Parathyroid adenoma (tissue), 2 donors: ENCODE data around the gene BMF.
"Not testable (repeated sequence)": the region's sequence is repeated elsewhere in the genome, so short reads cannot be mapped to it uniquely, and the experiment has no call there.

Source experiments
- H2AFZ ChIP-seq: fragments of 300-600 bp; sonication (generic); one replicate; pipeline ENCODE4 v1.7.0; 2017; ENCODE audit warnings: antibody characterized with exemption, mild to moderate bottlenecking
- H3K27ac ChIP-seq: fragments of 300-600 bp; sonication (generic); one replicate; pipeline ENCODE4 v1.7.0; 2017
- H3K27me3 ChIP-seq: fragments of 300-600 bp; sonication (generic); one replicate; pipeline ENCODE4 v1.7.0; 2017; ENCODE audit warnings: low read length; ENCODE audit not compliant: control insufficient read depth, insufficient read depth
- H3K36me3 ChIP-seq: fragments of 300-600 bp; sonication (generic); one replicate; pipeline ENCODE4 v1.7.0; 2017; ENCODE audit warnings: low read length; ENCODE audit not compliant: control insufficient read depth, insufficient read depth
- H3K4me1 ChIP-seq: fragments of 300-600 bp; sonication (generic); one replicate; pipeline ENCODE4 v1.7.0; 2017; ENCODE audit warnings: control low read depth
- H3K4me2 ChIP-seq: fragments of 300-600 bp; sonication (generic); one replicate; pipeline ENCODE4 v1.7.0; 2017; ENCODE audit warnings: low read length
- H3K4me3 ChIP-seq: fragments of 300-600 bp; sonication (generic); one replicate; pipeline ENCODE4 v1.7.0; 2017; ENCODE audit warnings: low read depth, low read length
- H3K79me2 ChIP-seq: fragments of 300-600 bp; sonication (generic); one replicate; pipeline ENCODE4 v1.7.0; 2017; ENCODE audit warnings: control low read depth
- H3K9ac ChIP-seq: fragments of 300-600 bp; sonication (generic); one replicate; pipeline ENCODE4 v1.7.0; 2017; ENCODE audit warnings: mild to moderate bottlenecking
- H3K9me3 ChIP-seq: fragments of 300-600 bp; sonication (generic); one replicate; pipeline ENCODE4 v1.7.0; 2017; ENCODE audit warnings: low read length; ENCODE audit not compliant: control insufficient read depth
- TF ChIP-seq, protein P1 (sequence below): fragments of 300-600 bp; sonication (generic); IDR thresholded peaks from one replicate; pipeline ENCODE4 v1.7.0; 2017; ENCODE audit warnings: antibody characterized with exemption, mild to moderate bottlenecking
- donor health status: primary hyperparathyroidism.

The BMF gene

DNA sequence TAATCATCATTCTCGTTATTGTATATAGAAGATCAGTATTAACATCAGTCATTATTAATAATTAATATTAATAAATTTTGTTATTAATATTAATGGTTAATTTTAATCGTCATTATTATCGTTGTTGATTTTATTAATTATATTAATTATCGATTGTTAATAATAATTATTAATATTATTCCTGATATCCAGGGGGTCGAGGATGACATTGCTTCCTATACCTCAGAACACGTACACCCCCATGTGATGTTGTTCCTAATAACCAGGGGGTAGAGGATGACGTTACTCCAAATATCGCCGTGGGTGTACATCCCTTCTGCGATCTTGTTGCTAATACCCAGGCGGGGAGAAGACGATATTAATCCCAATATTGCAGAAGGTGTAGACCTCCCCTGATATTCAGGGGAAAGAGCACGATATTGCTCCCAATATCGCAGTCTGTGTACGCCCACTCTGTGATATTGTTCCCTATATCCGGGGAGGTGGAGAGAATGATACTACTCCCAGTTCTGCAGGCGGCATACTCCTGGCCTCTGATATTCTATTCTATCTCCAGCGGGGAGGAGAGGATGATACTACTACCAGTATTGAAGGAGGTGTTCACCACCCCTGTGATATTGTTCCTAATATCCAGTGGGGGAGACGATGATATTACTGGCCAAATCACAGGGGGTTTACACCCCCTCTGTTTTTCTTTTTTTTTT lies 22.3 kb upstream of the BMF start:
- Histone ChIP-seq H3K36me3 (no peaks in the 10 kb centered on the region), H2AFZ (no peak overlapping the region), H3K79me2 (no peaks in the 10 kb centered on the region), H3K4me1 (no peaks in the 10 kb centered on the region), H3K27ac (no peak overlapping the region), H3K4me2 (no peak overlapping the region), H3K9ac (no peak overlapping the region), H3K4me3 (no peak overlapping the region), H3K9me3 (no peaks in the 10 kb centered on the region), H3K27me3 (no peaks in the 10 kb centered on the region)
- TF ChIP-seq, protein P1, sequence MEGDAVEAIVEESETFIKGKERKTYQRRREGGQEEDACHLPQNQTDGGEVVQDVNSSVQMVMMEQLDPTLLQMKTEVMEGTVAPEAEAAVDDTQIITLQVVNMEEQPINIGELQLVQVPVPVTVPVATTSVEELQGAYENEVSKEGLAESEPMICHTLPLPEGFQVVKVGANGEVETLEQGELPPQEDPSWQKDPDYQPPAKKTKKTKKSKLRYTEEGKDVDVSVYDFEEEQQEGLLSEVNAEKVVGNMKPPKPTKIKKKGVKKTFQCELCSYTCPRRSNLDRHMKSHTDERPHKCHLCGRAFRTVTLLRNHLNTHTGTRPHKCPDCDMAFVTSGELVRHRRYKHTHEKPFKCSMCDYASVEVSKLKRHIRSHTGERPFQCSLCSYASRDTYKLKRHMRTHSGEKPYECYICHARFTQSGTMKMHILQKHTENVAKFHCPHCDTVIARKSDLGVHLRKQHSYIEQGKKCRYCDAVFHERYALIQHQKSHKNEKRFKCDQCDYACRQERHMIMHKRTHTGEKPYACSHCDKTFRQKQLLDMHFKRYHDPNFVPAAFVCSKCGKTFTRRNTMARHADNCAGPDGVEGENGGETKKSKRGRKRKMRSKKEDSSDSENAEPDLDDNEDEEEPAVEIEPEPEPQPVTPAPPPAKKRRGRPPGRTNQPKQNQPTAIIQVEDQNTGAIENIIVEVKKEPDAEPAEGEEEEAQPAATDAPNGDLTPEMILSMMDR = no peak

DNA sequence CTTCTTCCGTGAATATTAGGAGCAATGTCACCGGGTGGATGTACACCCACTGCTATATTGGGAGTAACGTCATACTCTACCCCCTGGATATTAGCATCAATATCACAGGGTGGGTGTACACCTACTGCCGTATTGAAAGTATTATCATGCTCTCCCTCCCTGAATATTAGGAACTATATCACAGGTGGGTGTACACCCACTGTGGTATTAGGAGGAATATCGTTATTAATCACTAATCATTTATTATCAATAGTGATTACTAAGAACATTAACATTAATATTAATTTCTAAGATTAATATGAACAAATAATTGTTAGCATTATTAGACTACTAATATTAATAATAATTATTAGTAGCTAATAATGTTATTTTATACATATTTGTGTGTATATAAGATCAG lies 21.4 kb upstream of the BMF start:
- Histone ChIP-seq H2AFZ (no peak overlapping the region), H3K9ac (no peak overlapping the region), H3K79me2 (no peaks in the 10 kb centered on the region), H3K27me3 (no peaks in the 10 kb centered on the region), H3K36me3 (no peaks in the 10 kb centered on the region), H3K27ac (no peak overlapping the region), H3K4me3 (no peak overlapping the region), H3K4me2 (no peak overlapping the region), H3K9me3 (no peaks in the 10 kb centered on the region), H3K4me1 (no peaks in the 10 kb centered on the region)
- TF ChIP-seq, protein P1 = no peak

DNA sequence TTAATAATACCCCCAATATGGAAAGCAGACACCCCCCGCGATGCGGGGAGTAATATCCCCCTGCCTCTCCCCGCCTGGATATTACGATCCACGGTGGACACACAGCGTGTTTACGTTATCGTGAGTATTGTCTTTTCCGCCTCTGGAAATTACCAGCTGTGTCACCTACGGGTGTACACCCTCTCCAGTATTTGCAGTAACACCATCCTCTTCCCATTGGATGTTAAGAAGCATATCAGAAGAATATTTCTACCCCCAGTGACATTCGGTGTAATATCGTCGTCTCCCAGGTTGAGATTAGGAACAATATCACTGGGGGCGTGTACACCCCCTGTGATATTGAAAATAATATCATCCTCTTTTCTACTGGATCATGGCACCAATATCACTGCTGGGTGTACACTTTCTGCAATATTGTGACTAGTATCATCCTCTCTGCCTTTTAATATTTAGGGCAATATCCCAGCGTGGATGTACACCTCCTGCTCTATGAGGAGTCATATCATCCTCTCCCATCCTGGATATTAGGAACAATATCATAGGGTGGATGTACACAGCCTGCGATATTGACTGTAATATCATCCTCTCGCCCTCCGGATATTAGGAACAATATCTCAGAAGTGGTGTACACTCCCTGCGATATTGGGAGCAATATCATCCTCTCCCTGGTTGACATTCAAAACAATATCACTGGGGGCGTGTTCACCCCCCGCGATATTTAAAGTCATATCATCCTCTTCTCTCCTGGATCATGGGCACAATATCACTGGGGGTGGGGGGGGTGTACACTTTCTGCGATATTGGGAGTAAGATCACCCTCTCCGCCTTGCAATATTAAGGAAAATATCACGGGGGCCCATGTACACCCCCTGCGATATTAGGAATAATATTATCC lies 20.3 kb upstream of the BMF start:
- H3K27ac ChIP-seq = no peak overlapping the region
- no peaks in the 10 kb centered on the region for H3K27me3 ChIP-seq
- peaks cover 3% of the 10 kb centered on the region for H3K4me1 ChIP-seq
- H3K36me3 ChIP-seq = no peaks in the 10 kb centered on the region
- TF ChIP-seq, protein P1 = no peak
- H3K79me2 ChIP-seq = no peaks in the 10 kb centered on the region
- no peaks in the 10 kb centered on the region for H3K9me3 ChIP-seq
- H3K4me3 ChIP-seq = no peak overlapping the region
- H3K9ac ChIP-seq = no peak overlapping the region
- no peak overlapping the region for H3K4me2 ChIP-seq
- no peak overlapping the region for H2AFZ ChIP-seq

DNA sequence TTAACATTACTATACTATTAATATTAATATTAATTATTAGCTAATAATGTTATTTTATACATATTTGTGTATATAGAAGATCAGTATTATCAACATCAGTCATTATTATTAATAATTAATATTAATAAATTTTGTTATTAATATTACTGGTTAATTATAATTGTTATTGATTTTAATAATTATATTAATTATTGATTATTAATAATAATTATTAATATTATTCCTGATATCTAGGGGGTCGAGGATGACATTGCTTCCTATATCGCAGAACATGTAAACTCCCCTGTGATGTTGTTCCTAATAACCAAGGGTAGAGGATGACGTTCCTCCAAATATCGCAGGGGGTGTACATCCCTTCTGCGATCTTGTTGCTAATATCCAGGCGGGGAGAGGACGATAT lies 17.3 kb upstream of the BMF start:
- Histone ChIP-seq H3K9me3 (no peaks in the 10 kb centered on the region), H3K4me3 (no peak overlapping the region), H2AFZ (no peak overlapping the region), H3K9ac (no peak overlapping the region), H3K4me2 (no peak overlapping the region), H3K27me3 (no peaks in the 10 kb centered on the region), H3K36me3 (no peaks in the 10 kb centered on the region), H3K27ac (no peak overlapping the region), H3K79me2 (no peaks in the 10 kb centered on the region), H3K4me1 (peaks cover 3% of the 10 kb centered on the region)
- TF ChIP-seq, protein P1 = no peak

DNA sequence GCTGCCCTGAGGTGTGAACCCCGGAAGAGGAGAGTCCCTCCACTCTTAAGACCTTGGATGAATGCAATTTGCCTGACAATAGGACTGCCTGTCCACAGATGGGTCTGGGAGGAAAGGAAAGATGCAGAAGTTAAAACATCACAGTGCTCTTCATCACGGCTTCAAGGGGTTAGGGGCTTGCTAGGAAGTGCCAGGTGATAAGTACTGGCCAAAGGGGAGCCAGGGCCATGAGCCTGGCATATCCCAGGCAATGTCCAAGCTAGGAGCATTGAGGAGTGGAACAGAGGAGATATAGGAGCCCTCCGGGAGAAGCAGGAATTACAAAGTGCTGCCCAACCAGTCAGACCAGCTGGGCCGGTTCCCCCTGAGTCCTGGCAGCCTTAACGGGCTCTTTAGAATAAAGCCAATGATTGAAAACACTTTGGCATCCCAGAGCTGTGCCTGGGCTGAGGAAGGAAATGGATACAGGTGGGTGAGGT lies 16.2 kb upstream of the BMF start:
- H3K4me3 ChIP-seq, H3K27ac ChIP-seq, H3K4me2 ChIP-seq, H2AFZ ChIP-seq, H3K27me3 ChIP-seq, H3K9me3 ChIP-seq, H3K36me3 ChIP-seq, H3K4me1 ChIP-seq, H3K9ac ChIP-seq, H3K79me2 ChIP-seq: not testable (repeated sequence)

DNA sequence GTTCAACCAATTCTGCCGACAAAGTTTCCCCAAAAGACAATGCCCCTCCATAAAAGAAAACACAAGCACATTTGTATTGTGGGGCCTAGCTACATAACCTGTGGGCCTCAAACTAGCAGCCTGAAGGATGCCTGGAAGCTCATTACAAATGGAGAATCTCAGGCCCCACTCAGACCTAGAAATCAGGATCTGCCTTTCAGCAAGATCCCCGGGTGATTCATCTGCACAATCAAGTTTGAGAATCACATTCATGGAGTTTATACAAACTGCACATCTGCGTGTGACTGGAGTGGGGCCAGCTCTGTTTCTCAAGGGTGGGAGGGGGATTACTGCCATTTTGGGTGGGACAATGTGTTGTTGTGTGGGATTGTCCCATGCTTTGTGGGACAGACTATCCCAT lies 15.7 kb upstream of the BMF start:
- H3K36me3 ChIP-seq, H3K9me3 ChIP-seq: not testable (repeated sequence)

DNA sequence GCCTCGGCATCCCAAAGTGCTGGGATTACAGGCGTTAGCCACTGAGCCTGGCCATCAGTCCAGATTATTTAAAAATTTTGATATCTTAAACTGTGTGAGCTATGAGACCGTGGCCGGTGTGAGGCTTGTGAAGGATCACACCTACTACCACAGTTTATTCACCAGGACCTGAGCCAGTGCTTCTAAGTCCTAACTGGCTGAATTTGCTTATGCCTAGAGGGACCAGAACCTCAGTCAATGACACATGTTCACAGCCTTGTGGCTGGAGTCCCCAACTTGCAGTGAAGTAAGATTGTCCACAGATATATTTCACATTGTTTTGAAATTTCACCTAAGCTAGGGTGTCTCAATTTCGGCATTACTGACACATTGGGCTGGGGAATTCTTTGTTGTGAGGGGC lies 15.2 kb upstream of the BMF start:
- not testable (repeated sequence) for H3K27ac ChIP-seq, H3K9ac ChIP-seq, H3K9me3 ChIP-seq, H3K4me1 ChIP-seq, H3K4me3 ChIP-seq, H3K36me3 ChIP-seq, H2AFZ ChIP-seq, H3K79me2 ChIP-seq, H3K27me3 ChIP-seq, H3K4me2 ChIP-seq

More for the DNA sequence above, 15.7 kb upstream of the BMF start:
- H3K4me2 ChIP-seq, H3K9ac ChIP-seq, H3K27ac ChIP-seq, H2AFZ ChIP-seq, H3K4me3 ChIP-seq, H3K79me2 ChIP-seq, H3K27me3 ChIP-seq, H3K4me1 ChIP-seq: not testable (repeated sequence)
